ENCODE data around the gene THSD7A. TPM values are rescaled to one million over a fixed set of nuclear protein-coding genes. Genes with fewer than 3 reads are reported as not detected.

Gene THSD7A
- total and polyA plus RNA-seq, 7 experiments from 2014 or later = 1.2 to 1.3 TPM; not detected in 5

GRCh38 chr7:11848251-11848650 is 16.3 kb upstream of the THSD7A start:
- H3K4me3 ChIP-seq (ENCODE audit: low read length) = no peak overlapping the region
- H3K27ac ChIP-seq (ENCODE audit: low read depth, low read length) = no peak overlapping the region
- H3K9me3 Mint-ChIP-seq = peaks cover 0 to 2% (median 0%) of the 10 kb centered on the region in 11 donors
- DNase-seq = no peak
- no peaks in the 10 kb centered on the region for H3K27me3 ChIP-seq (ENCODE audit: control insufficient read depth in 2 of 2, insufficient read depth in 2 of 2, low read length in 2 of 2)
- no peak for ATAC-seq
- no peak overlapping the region for H3K4me3 Mint-ChIP-seq
- ChIA-PET POLR2A (no interaction called here), CTCF (no interaction called here)
- no peaks in the 10 kb centered on the region for H3K36me3 ChIP-seq (ENCODE audit: control insufficient read depth in 2 of 3, insufficient read depth in 3 of 3, low read length in 3 of 3)
- no peaks in the 10 kb centered on the region for H3K36me3 Mint-ChIP-seq
- no peaks in the 10 kb centered on the region for H3K4me1 Mint-ChIP-seq
- intact Hi-C loops (cut with micrococcal nuclease) = no loop called here
- no peaks in the 10 kb centered on the region for H3K9me3 ChIP-seq (ENCODE audit: control insufficient read depth in 2 of 3, low read length in 3 of 3)
- H3K4me1 ChIP-seq (ENCODE audit: control insufficient read depth in 2 of 2, insufficient read depth in 2 of 2, low read length in 2 of 2) = no peaks in the 10 kb centered on the region
- no peaks in the 10 kb centered on the region for H3K27me3 Mint-ChIP-seq
- H3K27ac Mint-ChIP-seq = no peak overlapping the region

GRCh38 chr7:11847336-11847735 is 15.3 kb upstream of the THSD7A start:
- H3K9me3 Mint-ChIP-seq = no peaks in the 10 kb centered on the region
- ATAC-seq = no peak
- no peak overlapping the region for H3K27ac Mint-ChIP-seq
- H3K4me1 ChIP-seq (ENCODE audit: control insufficient read depth in 2 of 2, insufficient read depth in 2 of 2, low read length in 2 of 2) = no peaks in the 10 kb centered on the region
- no peak for DNase-seq
- H3K27ac ChIP-seq (ENCODE audit: low read depth, low read length) = no peak overlapping the region
- no peaks in the 10 kb centered on the region for H3K27me3 ChIP-seq (ENCODE audit: control insufficient read depth in 2 of 2, insufficient read depth in 2 of 2, low read length in 2 of 2)
- no peak overlapping the region for H3K4me3 Mint-ChIP-seq
- no peaks in the 10 kb centered on the region for H3K4me1 Mint-ChIP-seq
- no peaks in the 10 kb centered on the region for H3K36me3 ChIP-seq (ENCODE audit: control insufficient read depth in 2 of 3, insufficient read depth in 3 of 3, low read length in 3 of 3)
- no peaks in the 10 kb centered on the region for H3K9me3 ChIP-seq (ENCODE audit: control insufficient read depth in 2 of 3, low read length in 3 of 3)
- CTCF ChIA-PET = no interaction called here
- POLR2A ChIA-PET = no interaction called here
- no peaks in the 10 kb centered on the region for H3K27me3 Mint-ChIP-seq
- intact Hi-C loops (cut with micrococcal nuclease) = no loop called here
- no peak overlapping the region for H3K4me3 ChIP-seq (ENCODE audit: low read length)
- no peaks in the 10 kb centered on the region for H3K36me3 Mint-ChIP-seq

- CTCF ChIA-PET = no interaction called here
- H3K4me1 ChIP-seq (ENCODE audit: control insufficient read depth in 2 of 2, insufficient read depth in 2 of 2, low read length in 2 of 2) = no peaks in the 10 kb centered on the region
- no peak overlapping the region for H3K4me3 Mint-ChIP-seq
- H3K9me3 Mint-ChIP-seq = peaks cover 0 to 2% (median 0%) of the 10 kb centered on the region in 11 donors
- H3K36me3 Mint-ChIP-seq = no peaks in the 10 kb centered on the region
- POLR2A ChIA-PET = no interaction called here
- ATAC-seq (no peak), DNase-seq (no peak)
- no peaks in the 10 kb centered on the region for H3K27me3 ChIP-seq (ENCODE audit: control insufficient read depth in 2 of 2, insufficient read depth in 2 of 2, low read length in 2 of 2)
- H3K4me1 Mint-ChIP-seq = no peaks in the 10 kb centered on the region
- H3K27me3 Mint-ChIP-seq = no peaks in the 10 kb centered on the region
- H3K4me3 ChIP-seq (ENCODE audit: low read length) = no peak overlapping the region
- H3K27ac Mint-ChIP-seq = no peak overlapping the region
- no peak overlapping the region for H3K27ac ChIP-seq (ENCODE audit: low read depth, low read length)
- H3K9me3 ChIP-seq (ENCODE audit: control insufficient read depth in 2 of 3, low read length in 3 of 3) = no peaks in the 10 kb centered on the region
- intact Hi-C loops (cut with micrococcal nuclease) = no loop called here
- H3K36me3 ChIP-seq (ENCODE audit: control insufficient read depth in 2 of 3, insufficient read depth in 3 of 3, low read length in 3 of 3) = no peaks in the 10 kb centered on the region
Observed at GRCh38 chr7:11846361-11846955, 14.5 kb upstream of the THSD7A start.

DNA sequence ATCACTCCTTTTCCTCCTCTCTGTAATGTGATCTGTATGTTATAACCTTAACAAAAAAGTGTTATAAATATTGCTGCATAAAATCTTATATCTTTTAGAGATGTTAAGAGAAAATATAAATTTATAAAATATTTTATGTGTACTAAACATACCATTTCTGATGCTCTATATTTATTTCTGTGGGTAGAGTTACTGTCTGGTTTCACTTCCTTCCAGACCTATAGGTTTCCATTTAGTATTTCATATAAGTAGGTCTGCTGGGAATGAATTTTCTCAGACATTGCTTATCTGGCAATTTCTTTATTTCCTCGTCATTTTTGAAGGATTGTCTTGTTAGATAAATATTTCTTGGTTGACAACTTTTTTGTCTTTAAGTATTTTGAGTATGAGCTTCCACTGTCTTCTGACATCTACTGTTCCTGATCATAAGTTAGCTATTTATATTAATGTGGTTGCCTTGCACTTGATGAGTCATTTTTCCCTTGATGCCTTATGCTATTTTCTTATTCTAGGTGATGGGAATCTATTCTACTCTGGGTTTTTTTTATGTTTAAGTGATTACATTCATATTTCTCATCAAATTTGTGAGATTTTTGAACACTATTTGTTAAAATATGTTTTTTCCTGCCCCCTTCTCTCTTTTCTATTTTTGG is 11.2 kb upstream of the THSD7A start:
- H3K9me3 ChIP-seq (ENCODE audit: control insufficient read depth in 2 of 3, low read length in 3 of 3) = no peaks in the 10 kb centered on the region
- no peak overlapping the region for H3K27ac Mint-ChIP-seq
- no peaks in the 10 kb centered on the region for H3K27me3 Mint-ChIP-seq
- no peak overlapping the region for H3K27ac ChIP-seq (ENCODE audit: low read depth, low read length)
- ATAC-seq (no peak), DNase-seq (no peak)
- no peaks in the 10 kb centered on the region for H3K27me3 ChIP-seq (ENCODE audit: control insufficient read depth in 2 of 2, insufficient read depth in 2 of 2, low read length in 2 of 2)
- POLR2A ChIA-PET = no interaction called here
- H3K4me3 Mint-ChIP-seq = no peak overlapping the region
- H3K9me3 Mint-ChIP-seq = peaks cover 0 to 2% (median 0%) of the 10 kb centered on the region in 11 donors
- no peaks in the 10 kb centered on the region for H3K4me1 Mint-ChIP-seq
- H3K36me3 ChIP-seq (ENCODE audit: control insufficient read depth in 2 of 3, insufficient read depth in 3 of 3, low read length in 3 of 3) = no peaks in the 10 kb centered on the region
- no peaks in the 10 kb centered on the region for H3K36me3 Mint-ChIP-seq
- CTCF ChIA-PET = no interaction called here
- no peak overlapping the region for H3K4me3 ChIP-seq (ENCODE audit: low read length)
- intact Hi-C loops (cut with micrococcal nuclease) = no loop called here
- H3K4me1 ChIP-seq (ENCODE audit: control insufficient read depth in 2 of 2, insufficient read depth in 2 of 2, low read length in 2 of 2) = no peaks in the 10 kb centered on the region

DNA sequence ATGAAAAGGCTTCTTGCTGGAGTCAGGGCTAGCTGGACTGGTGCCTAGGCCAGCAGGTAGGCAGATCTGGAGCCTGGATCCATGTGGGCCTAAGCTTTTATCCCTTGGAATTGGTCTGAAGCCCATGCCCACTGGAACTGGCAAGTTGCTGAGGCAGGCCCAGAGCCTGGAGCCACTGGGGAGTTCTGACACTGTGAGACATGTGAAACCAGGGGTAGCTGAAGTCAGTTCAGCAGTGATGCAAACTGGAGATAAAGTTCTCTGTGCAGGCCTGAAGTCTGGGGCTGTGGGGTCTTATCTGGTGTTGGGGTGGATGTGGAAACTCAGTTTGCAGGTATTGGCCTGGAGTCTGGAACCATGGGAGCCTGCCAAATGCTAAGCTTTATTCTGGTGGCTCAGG is 9.7 kb upstream of the THSD7A start:
- no peaks in the 10 kb centered on the region for H3K36me3 Mint-ChIP-seq
- Histone ChIP-seq H3K9me3 (ENCODE audit: control insufficient read depth in 2 of 3, low read length in 3 of 3) (no peaks in the 10 kb centered on the region), H3K4me3 (ENCODE audit: low read length) (no peak overlapping the region), H3K27ac (ENCODE audit: low read depth, low read length) (no peak overlapping the region), H3K4me1 (ENCODE audit: control insufficient read depth in 2 of 2, insufficient read depth in 2 of 2, low read length in 2 of 2) (no peaks in the 10 kb centered on the region), H3K27me3 (ENCODE audit: control insufficient read depth in 2 of 2, insufficient read depth in 2 of 2, low read length in 2 of 2) (no peaks in the 10 kb centered on the region), H3K36me3 (ENCODE audit: control insufficient read depth in 2 of 3, insufficient read depth in 3 of 3, low read length in 3 of 3) (no peaks in the 10 kb centered on the region)
- ATAC-seq (no peak), DNase-seq (no peak)
- ChIA-PET CTCF (no interaction called here), POLR2A (no interaction called here)
- H3K9me3 Mint-ChIP-seq = peaks cover 0 to 2% (median 0%) of the 10 kb centered on the region in 11 donors
- H3K27me3 Mint-ChIP-seq = no peaks in the 10 kb centered on the region
- H3K4me1 Mint-ChIP-seq = no peaks in the 10 kb centered on the region
- H3K27ac Mint-ChIP-seq = no peak overlapping the region
- H3K4me3 Mint-ChIP-seq = no peak overlapping the region
- intact Hi-C loops (cut with micrococcal nuclease) = no loop called here

DNA sequence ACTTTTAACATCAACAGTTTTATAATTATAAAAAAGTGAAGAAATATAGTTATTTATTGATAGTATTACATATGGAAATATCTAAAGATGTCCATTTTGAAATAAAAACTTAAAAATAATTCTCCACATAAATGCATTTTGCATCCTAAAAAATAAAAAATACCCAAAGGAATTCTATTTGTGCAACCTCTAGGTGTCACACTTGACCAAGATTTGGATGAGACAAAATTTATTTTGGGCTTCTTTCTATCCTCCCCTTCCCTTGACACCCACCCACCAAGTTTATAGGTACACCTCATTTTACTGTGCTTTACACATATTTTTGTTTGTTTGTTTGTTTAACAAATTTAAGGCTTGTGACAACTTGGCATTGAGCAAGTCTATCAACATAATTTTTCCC is 3.3 kb upstream of the THSD7A start:
- peaks cover 0 to 2% (median 0%) of the 10 kb centered on the region in 11 donors for H3K9me3 Mint-ChIP-seq
- no peak overlapping the region for H3K27ac Mint-ChIP-seq
- ATAC-seq (no peak), DNase-seq (no peak)
- no peaks in the 10 kb centered on the region for H3K36me3 Mint-ChIP-seq
- POLR2A ChIA-PET = no interaction called here
- Histone ChIP-seq H3K27me3 (ENCODE audit: control insufficient read depth in 2 of 2, insufficient read depth in 2 of 2, low read length in 2 of 2) (peaks cover 0 to 4% of the 10 kb centered on the region in 2 donors), H3K4me3 (ENCODE audit: low read length) (no peak overlapping the region), H3K4me1 (ENCODE audit: control insufficient read depth in 2 of 2, insufficient read depth in 2 of 2, low read length in 2 of 2) (no peaks in the 10 kb centered on the region), H3K27ac (ENCODE audit: low read depth, low read length) (no peak overlapping the region), H3K36me3 (ENCODE audit: control insufficient read depth in 2 of 3, insufficient read depth in 3 of 3, low read length in 3 of 3) (no peaks in the 10 kb centered on the region), H3K9me3 (ENCODE audit: control insufficient read depth in 2 of 3, low read length in 3 of 3) (no peaks in the 10 kb centered on the region)
- intact Hi-C loops (cut with micrococcal nuclease) = loop anchor here (5.0 to 10.0 kb wide), 3 partner anchors 487 to 660 kb away; no protein-coding TSS in a partner anchor
- no peak overlapping the region for H3K4me3 Mint-ChIP-seq
- CTCF ChIA-PET = no interaction called here
- H3K4me1 Mint-ChIP-seq = peaks cover 0 to 14% (median 9%) of the 10 kb centered on the region in 7 donors
- peaks cover 13 to 38% (median 22%) of the 10 kb centered on the region in 5 donors for H3K27me3 Mint-ChIP-seq

GRCh38 chr7:11833431-11833830 is 1.4 kb upstream of the THSD7A start:
- no peak overlapping the region for H3K27ac ChIP-seq (ENCODE audit: low read depth, low read length)
- peaks cover 0 to 4% of the 10 kb centered on the region in 2 donors for H3K27me3 ChIP-seq (ENCODE audit: control insufficient read depth in 2 of 2, insufficient read depth in 2 of 2, low read length in 2 of 2)
- ATAC-seq (peak; percentile 27), DNase-seq (no peak)
- H3K4me3 ChIP-seq (ENCODE audit: low read length) = no peak overlapping the region
- intact Hi-C loops (cut with micrococcal nuclease) = loop anchor here in 1 of 2 donors (10.0 kb wide), 1 partner anchor 661 kb away; no protein-coding TSS in a partner anchor
- Mint-ChIP-seq H3K27me3 (peaks cover 28 to 44% (median 36%) of the 10 kb centered on the region in 5 donors), H3K36me3 (no peaks in the 10 kb centered on the region), H3K9me3 (peaks cover 0 to 2% (median 0%) of the 10 kb centered on the region in 11 donors), H3K27ac (no peak overlapping the region), H3K4me3 (no peak overlapping the region), H3K4me1 (peaks cover 0 to 14% (median 9%) of the 10 kb centered on the region in 7 donors)
- no peaks in the 10 kb centered on the region for H3K9me3 ChIP-seq (ENCODE audit: control insufficient read depth in 2 of 3, low read length in 3 of 3)
- no peaks in the 10 kb centered on the region for H3K4me1 ChIP-seq (ENCODE audit: control insufficient read depth in 2 of 2, insufficient read depth in 2 of 2, low read length in 2 of 2)
- POLR2A ChIA-PET = no interaction called here
- CTCF ChIA-PET = no interaction called here
- no peaks in the 10 kb centered on the region for H3K36me3 ChIP-seq (ENCODE audit: control insufficient read depth in 2 of 3, insufficient read depth in 3 of 3, low read length in 3 of 3)
